Left lung (tissue), 10 donors: Measurements from ENCODE around the gene MDGA2. TPM values are rescaled to one million over a fixed set of nuclear protein-coding genes. Genes with fewer than 3 reads are reported as not detected.
"Not testable (repeated sequence)": the region's sequence is repeated elsewhere in the genome, so short reads cannot be mapped to it uniquely, and the experiment has no call there.

Experiments used
- ATAC-seq: fragments of 200-7000 bp; cut with Tn5 transposase; one replicate; pipeline ENCODE4 v1.9.1; 2020; ENCODE audit warnings: moderate library complexity
- DNase-seq, 4 donors: peaks; one replicate each; pipeline ENCODE4 v3.0.0-alpha.2; 2013 to 2020
- H3K27ac ChIP-seq, 2 donors: fragments of 200-600 bp; sonication (generic) in 1 of 2; one replicate each; pipeline versions ENCODE4 v1.5.0 to v1.8.0; 2020 to 2021
- H3K27me3 ChIP-seq, 2 donors: fragments of 200-600 bp; sonication (generic) in 1 of 2; one replicate each; pipeline versions ENCODE4 v1.5.0 to v1.8.0; 2020 to 2021
- H3K36me3 ChIP-seq, 2 donors: fragments of 200-600 bp; sonication (generic) in 1 of 2; one replicate each; pipeline versions ENCODE4 v1.5.0 to v1.8.0; 2020 to 2021
- H3K4me1 ChIP-seq, 2 donors: fragments of 200-600 bp; one replicate each; pipeline ENCODE4 v1.8.0; 2021
- H3K4me3 ChIP-seq, 2 donors: fragments of 200-600 bp; sonication (generic) in 1 of 2; one replicate each; pipeline versions ENCODE4 v1.5.0 to v1.8.0; 2020 to 2021; ENCODE audit warnings: mild to moderate bottlenecking in 1 of 2
- H3K9me3 ChIP-seq, 2 donors: fragments of 200-600 bp; sonication (generic) in 1 of 2; one replicate each; pipeline versions ENCODE4 v1.5.0 to v1.8.0; 2020 to 2021
- CTCF ChIP-seq, 2 donors: fragments of 200-600 bp; sonication (generic) in 1 of 2; IDR thresholded peaks; one replicate each; pipeline versions ENCODE4 v1.5.0 to v1.8.0; 2021; ENCODE audit warnings: antibody characterized with exemption in 2 of 2
- intact Hi-C, 2 donors: fragments of 100-400 bp; cut with DNase I; formaldehyde crosslinking; loops; one replicate each; pipeline versions ENCODE4 v1.11.2 to v1.14.2; 2022
- polyA plus RNA-seq, 6 donors: library from polyadenylated mRNA; unstranded; fragments of 120-200 nt; gene quantifications; one replicate each; pipeline ENCODE4 v1.2.1, GENCODE V29; 2013; ENCODE audit not compliant: insufficient read length in 6 of 6
- total RNA-seq, 2 donors: library from RNA; stranded (reverse); fragmentation: NEBNext Ultra II Directional; extraction: Animal tissue kit (Norgen Biotek cat#: 25700); gene quantifications; one replicate each; pipeline ENCODE4 v1.2.1, GENCODE V29; 2021
- donor health status: DM: no; HTN: yes; CAD: no.
- donor health status: DM: no; HTN: no; CAD: no.

Gene MDGA2
- total and polyA plus RNA-seq, 8 donors: 0.14 to 0.62 (median 0.36) TPM; not detected in 1

DNA sequence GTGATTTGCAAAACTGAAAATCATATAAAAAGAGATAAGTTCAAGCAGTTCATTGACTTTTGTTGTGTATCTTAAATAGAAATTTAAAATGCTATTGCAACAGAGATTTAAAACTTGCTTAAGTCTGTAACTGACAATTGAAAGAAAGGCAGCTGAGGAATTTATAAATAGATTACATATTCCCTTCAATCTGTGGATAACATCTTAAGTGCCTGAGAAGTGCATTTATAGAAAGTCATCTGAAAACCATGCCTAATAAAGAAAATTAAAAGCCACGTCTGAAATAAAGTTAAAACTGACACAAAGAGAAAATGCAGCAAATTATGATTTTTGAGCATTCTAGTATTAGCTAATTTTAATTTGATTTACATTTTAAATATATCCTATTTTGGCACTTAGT, 479.8 kb downstream of the MDGA2 start:
- intact Hi-C loops: no loop called here
- ATAC-seq: no peak

DNA sequence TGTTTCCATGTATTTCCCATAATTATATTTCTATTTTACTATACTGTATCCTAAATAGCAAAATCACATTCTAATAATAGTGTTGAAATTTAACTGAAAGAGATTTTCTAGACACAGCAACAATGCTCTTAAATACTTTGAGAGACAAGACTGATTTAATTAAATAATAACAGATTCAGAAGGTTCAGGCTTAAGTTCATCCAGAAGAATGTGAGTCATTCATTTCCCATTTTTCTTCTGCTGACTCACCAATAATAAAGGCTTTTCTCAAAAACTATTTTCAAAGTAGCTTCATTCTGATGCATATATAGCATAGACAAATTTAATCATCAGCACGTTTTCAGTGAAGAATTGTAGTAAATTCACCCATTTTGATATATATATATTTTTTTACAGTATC, 481.4 kb downstream of the MDGA2 start:
- Histone ChIP-seq H3K4me3 (no peak overlapping the region), H3K27me3 (no peaks in the 10 kb centered on the region), H3K36me3 (no peaks in the 10 kb centered on the region), H3K9me3 (peaks cover 0 to 2% of the 10 kb centered on the region in 2 donors), H3K27ac (no peak overlapping the region), H3K4me1 (no peaks in the 10 kb centered on the region)
- no peak for TF ChIP-seq CTCF (IDR thresholded peaks at IDR 0.05)
- ATAC-seq (no peak), DNase-seq (no peak)
- intact Hi-C loops: no loop called here

More for the DNA sequence above, 479.8 kb downstream of the MDGA2 start:
- H3K9me3 ChIP-seq: peaks cover 0 to 2% of the 10 kb centered on the region in 2 donors
- H3K4me3 ChIP-seq: no peak overlapping the region
- TF ChIP-seq CTCF (IDR thresholded peaks at IDR 0.05): no peak
- no peak overlapping the region for H3K27ac ChIP-seq
- H3K36me3 ChIP-seq: no peaks in the 10 kb centered on the region
- no peaks in the 10 kb centered on the region for H3K27me3 ChIP-seq
- no peaks in the 10 kb centered on the region for H3K4me1 ChIP-seq
- DNase-seq: no peak

GRCh38 chr14:47192203-47192602, 483.2 kb downstream of the MDGA2 start:
- H3K27me3 ChIP-seq, H3K36me3 ChIP-seq, ATAC-seq, H3K27ac ChIP-seq, H3K4me3 ChIP-seq, H3K9me3 ChIP-seq, intact Hi-C loops, H3K4me1 ChIP-seq, DNase-seq: not testable (repeated sequence)

DNA sequence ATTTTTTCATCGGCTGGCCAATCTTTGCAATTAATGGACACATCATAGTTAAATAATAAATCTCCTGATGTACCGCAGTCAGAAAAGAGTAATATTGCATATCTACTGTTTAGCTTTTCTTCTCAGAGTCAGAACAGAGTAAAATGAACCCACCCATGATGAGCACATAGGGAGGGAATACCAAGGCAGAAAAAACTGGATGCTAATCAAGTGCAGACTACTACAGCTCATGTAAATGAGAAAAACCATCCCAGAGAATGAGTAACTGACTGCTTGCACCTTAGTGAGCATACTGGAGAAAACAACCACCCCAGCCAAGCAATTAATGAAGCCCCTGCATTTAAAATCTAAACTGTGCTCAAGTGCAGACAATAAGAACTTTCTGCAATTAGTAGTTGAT, 483.7 kb downstream of the MDGA2 start:
- intact Hi-C loops: no loop called here
- no peak for ATAC-seq
- no peak for DNase-seq
- Histone ChIP-seq H3K36me3 (no peaks in the 10 kb centered on the region), H3K9me3 (no peaks in the 10 kb centered on the region), H3K4me3 (no peak overlapping the region), H3K27me3 (no peaks in the 10 kb centered on the region), H3K4me1 (no peaks in the 10 kb centered on the region), H3K27ac (no peak overlapping the region)
- TF ChIP-seq CTCF (IDR thresholded peaks at IDR 0.05): no peak

GRCh38 chr14:47189911-47190484, 485.4 kb downstream of the MDGA2 start:
- ATAC-seq: no peak
- H3K9me3 ChIP-seq: no peaks in the 10 kb centered on the region

More at GRCh38 chr14:47189911-47190484, 485.4 kb downstream of the MDGA2 start:
- no peak for TF ChIP-seq CTCF (IDR thresholded peaks at IDR 0.05)
- Histone ChIP-seq H3K36me3 (no peaks in the 10 kb centered on the region), H3K4me3 (no peak overlapping the region), H3K4me1 (no peaks in the 10 kb centered on the region), H3K27me3 (no peaks in the 10 kb centered on the region), H3K27ac (no peak overlapping the region)
- DNase-seq: no peak
- intact Hi-C loops: no loop called here
